Measurements from ENCODE around the gene LRRC1.

The LRRC1 gene

DNA sequence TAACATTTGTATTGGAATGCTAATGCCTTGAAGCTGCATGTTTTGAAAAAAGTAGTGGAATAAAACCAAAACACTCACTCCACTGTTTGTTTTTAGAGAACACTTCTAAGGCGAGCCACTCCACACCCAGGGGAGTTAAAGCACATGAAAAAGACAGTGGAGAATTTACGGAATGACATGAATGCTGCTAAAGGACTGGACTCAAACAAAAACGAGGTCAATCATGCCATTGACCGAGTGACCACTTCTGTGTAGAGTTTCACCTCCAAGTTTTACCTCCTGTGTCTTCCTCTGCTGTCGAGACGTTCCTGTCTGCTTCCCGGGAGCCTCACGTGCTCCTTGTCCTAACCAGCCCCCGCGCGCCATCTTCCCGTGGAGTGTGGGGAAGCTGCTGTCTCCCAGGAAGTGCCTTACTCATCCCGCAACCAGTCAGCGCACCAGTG is 127.8 kb downstream of the LRRC1 start:
- Histone ChIP-seq H2BK5ac (ENCODE audit: low read depth, low read length, poor library complexity, severe bottlenecking) (no peak overlapping the region), H3K4me2 (ENCODE audit: low read length, poor library complexity, severe bottlenecking) (peak overlapping the region; percentile 64), H2BK12ac (ENCODE audit: low read length in 2 of 2) (no peak overlapping the region), H3K27ac (ENCODE audit: low read length, poor library complexity, severe bottlenecking) (peak overlapping the region; percentile 73), H3K23ac (ENCODE audit: low read length in 2 of 2) (no peak overlapping the region), H4K91ac (ENCODE audit: low read length) (peak overlapping the region; percentile 32), H3K4me3 (ENCODE audit: insufficient read depth in 1 of 2, low read depth in 1 of 2, low read length in 2 of 2) (no peak overlapping the region), H2BK15ac (ENCODE audit: low read depth, poor library complexity, severe bottlenecking) (no peak overlapping the region), H2AFZ (ENCODE audit: low read depth, low read length) (no peak overlapping the region), H3K36me3 (ENCODE audit: control insufficient read depth in 1 of 2, insufficient read depth in 2 of 2, low read depth in 1 of 2, low read length in 2 of 2) (peaks cover 0 to 6% of the 10 kb centered on the region in 2 experiments), H3K79me1 (replicated peaks; ENCODE audit: low read length, poor library complexity, severe bottlenecking) (no peaks in the 10 kb centered on the region), H3K4ac (ENCODE audit: low read depth in 1 of 2, low read length in 2 of 2) (no peak overlapping the region), H3K27me3 (ENCODE audit: control insufficient read depth in 1 of 2, insufficient read depth in 1 of 2, low read length in 2 of 2) (no peaks in the 10 kb centered on the region), H3K9ac (ENCODE audit: low read length) (no peak overlapping the region), H3K4me1 (ENCODE audit: control insufficient read depth, insufficient read depth, low read depth, low read length) (peaks cover 2% of the 10 kb centered on the region), H3K18ac (ENCODE audit: low read depth in 1 of 2, low read length in 2 of 2) (peak overlapping the region; percentile 38 to 73), H2BK120ac (ENCODE audit: low read depth, low read length) (no peak overlapping the region), H3K14ac (ENCODE audit: low read length in 2 of 2) (no peak overlapping the region), H4K8ac (ENCODE audit: low read length) (peak overlapping the region; percentile 59), H2AK5ac (ENCODE audit: low read length, severe bottlenecking) (no peak overlapping the region), H3K9me3 (ENCODE audit: control insufficient read depth, low read length) (no peaks in the 10 kb centered on the region)
- DNase-seq: peak; percentile 21
- 61% methylated on average over 14 of the region's 14 CpGs for WGBS

DNA sequence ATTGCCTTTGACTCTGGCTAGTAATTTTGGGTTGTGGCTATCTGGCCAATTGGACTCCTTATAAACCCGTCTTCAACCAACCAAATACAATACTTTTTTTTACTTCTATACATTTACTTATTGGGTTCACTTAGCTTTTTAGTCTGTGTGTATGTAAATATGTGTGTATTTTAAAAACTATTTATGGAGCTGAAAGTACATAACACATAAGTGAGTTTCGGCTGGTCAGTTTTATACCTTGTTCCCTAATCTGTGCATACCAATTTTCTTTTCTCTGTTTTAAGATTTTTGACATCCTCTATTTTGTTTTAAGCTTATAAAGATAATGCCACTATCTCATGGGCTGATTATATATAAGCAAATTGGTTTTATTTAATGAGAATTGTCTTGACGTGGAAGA is 129.5 kb downstream of the LRRC1 start:
- Histone ChIP-seq H3K4me1 (ENCODE audit: control insufficient read depth, insufficient read depth, low read depth, low read length) (peaks cover 2% of the 10 kb centered on the region), H3K79me1 (replicated peaks; ENCODE audit: low read length, poor library complexity, severe bottlenecking) (no peaks in the 10 kb centered on the region), H3K9ac (ENCODE audit: low read length) (no peak overlapping the region), H2BK15ac (ENCODE audit: low read depth, poor library complexity, severe bottlenecking) (no peak overlapping the region), H3K27me3 (ENCODE audit: control insufficient read depth in 1 of 2, insufficient read depth in 1 of 2, low read length in 2 of 2) (no peaks in the 10 kb centered on the region), H2AK5ac (ENCODE audit: low read length, severe bottlenecking) (no peak overlapping the region), H3K4me2 (ENCODE audit: low read length, poor library complexity, severe bottlenecking) (no peak overlapping the region), H3K4me3 (ENCODE audit: insufficient read depth in 1 of 2, low read depth in 1 of 2, low read length in 2 of 2) (no peak overlapping the region), H3K23ac (ENCODE audit: low read length in 2 of 2) (no peak overlapping the region), H3K18ac (ENCODE audit: low read depth in 1 of 2, low read length in 2 of 2) (no peak overlapping the region), H3K4ac (ENCODE audit: low read depth in 1 of 2, low read length in 2 of 2) (no peak overlapping the region), H3K9me3 (ENCODE audit: control insufficient read depth, low read length) (no peaks in the 10 kb centered on the region), H3K36me3 (ENCODE audit: control insufficient read depth in 1 of 2, insufficient read depth in 2 of 2, low read depth in 1 of 2, low read length in 2 of 2) (peaks cover 0 to 6% of the 10 kb centered on the region in 2 experiments), H3K14ac (ENCODE audit: low read length in 2 of 2) (no peak overlapping the region), H4K8ac (ENCODE audit: low read length) (no peak overlapping the region), H2AFZ (ENCODE audit: low read depth, low read length) (no peak overlapping the region), H2BK12ac (ENCODE audit: low read length in 2 of 2) (no peak overlapping the region), H3K27ac (ENCODE audit: low read length, poor library complexity, severe bottlenecking) (no peak overlapping the region), H2BK120ac (ENCODE audit: low read depth, low read length) (no peak overlapping the region), H2BK5ac (ENCODE audit: low read depth, low read length, poor library complexity, severe bottlenecking) (no peak overlapping the region), H4K91ac (ENCODE audit: low read length) (no peak overlapping the region)
- no peak for DNase-seq
- no CpG with 5 or more reads among the region's 3 CpGs for WGBS

DNA sequence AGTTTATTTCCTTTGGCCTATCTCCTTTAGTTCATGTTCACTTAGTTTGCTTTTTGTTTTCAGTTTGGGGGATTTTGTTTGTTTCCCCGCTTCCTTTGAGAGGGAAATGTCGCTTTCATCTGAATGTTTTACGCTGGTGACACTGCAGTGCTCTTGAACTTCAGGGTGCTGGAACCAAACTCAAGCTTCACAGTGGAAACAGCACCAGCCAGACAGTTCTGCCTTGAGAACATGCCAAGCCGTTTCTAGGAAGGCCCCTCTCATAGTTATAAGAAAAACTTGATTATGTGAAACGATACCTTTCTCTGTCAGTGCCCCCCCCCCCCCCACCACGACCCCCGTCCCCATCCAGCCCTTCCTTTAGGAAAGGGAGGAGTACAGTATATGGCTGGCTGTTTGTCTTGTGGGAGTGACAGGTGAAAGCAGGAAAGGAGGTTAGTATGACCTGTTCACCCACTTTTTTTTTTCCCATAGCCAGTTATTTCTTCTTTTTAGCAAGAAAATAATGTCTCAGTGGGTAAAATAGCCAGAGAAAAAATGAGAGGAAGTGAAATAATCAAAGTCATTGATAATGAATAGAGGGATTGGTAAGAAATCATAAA is 130.1 kb downstream of the LRRC1 start:
- Histone ChIP-seq H2BK15ac (ENCODE audit: low read depth, poor library complexity, severe bottlenecking) (no peak overlapping the region), H4K91ac (ENCODE audit: low read length) (no peak overlapping the region), H3K23ac (ENCODE audit: low read length in 2 of 2) (no peak overlapping the region), H3K4me1 (ENCODE audit: control insufficient read depth, insufficient read depth, low read depth, low read length) (peaks cover 2% of the 10 kb centered on the region), H2AFZ (ENCODE audit: low read depth, low read length) (no peak overlapping the region), H3K18ac (ENCODE audit: low read depth in 1 of 2, low read length in 2 of 2) (no peak overlapping the region), H4K8ac (ENCODE audit: low read length) (no peak overlapping the region), H3K9me3 (ENCODE audit: control insufficient read depth, low read length) (no peaks in the 10 kb centered on the region), H3K9ac (ENCODE audit: low read length) (no peak overlapping the region), H2BK5ac (ENCODE audit: low read depth, low read length, poor library complexity, severe bottlenecking) (no peak overlapping the region), H3K4ac (ENCODE audit: low read depth in 1 of 2, low read length in 2 of 2) (no peak overlapping the region), H3K4me2 (ENCODE audit: low read length, poor library complexity, severe bottlenecking) (no peak overlapping the region), H3K36me3 (ENCODE audit: control insufficient read depth in 1 of 2, insufficient read depth in 2 of 2, low read depth in 1 of 2, low read length in 2 of 2) (peaks cover 0 to 11% of the 10 kb centered on the region in 2 experiments), H3K79me1 (replicated peaks; ENCODE audit: low read length, poor library complexity, severe bottlenecking) (no peaks in the 10 kb centered on the region), H2BK12ac (ENCODE audit: low read length in 2 of 2) (no peak overlapping the region), H2AK5ac (ENCODE audit: low read length, severe bottlenecking) (no peak overlapping the region), H3K27me3 (ENCODE audit: control insufficient read depth in 1 of 2, insufficient read depth in 1 of 2, low read length in 2 of 2) (no peaks in the 10 kb centered on the region), H3K4me3 (ENCODE audit: insufficient read depth in 1 of 2, low read depth in 1 of 2, low read length in 2 of 2) (no peak overlapping the region), H3K14ac (ENCODE audit: low read length in 2 of 2) (no peak overlapping the region), H2BK120ac (ENCODE audit: low read depth, low read length) (no peak overlapping the region), H3K27ac (ENCODE audit: low read length, poor library complexity, severe bottlenecking) (no peak overlapping the region)
- 96% methylated on average over 3 of the region's 7 CpGs for WGBS
- no peak for DNase-seq

DNA sequence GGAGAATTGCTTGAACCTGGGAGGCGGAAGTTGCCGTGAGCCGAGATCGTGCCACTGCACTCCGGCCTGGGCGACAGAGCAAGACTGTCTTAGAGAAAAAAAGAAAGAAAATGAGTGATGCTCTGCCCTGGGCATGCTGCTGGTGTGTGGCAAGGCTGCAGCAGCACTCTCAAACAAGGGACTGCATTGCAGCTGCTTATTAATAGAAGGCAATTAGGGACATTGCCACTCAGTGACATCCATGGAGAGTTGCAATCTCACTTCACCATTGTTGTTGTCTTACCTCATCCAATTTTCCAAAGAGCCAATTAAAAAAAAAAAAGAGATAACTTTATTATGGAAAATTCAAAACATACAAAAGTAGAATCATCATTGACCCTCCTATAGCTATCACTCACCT is 131.1 kb downstream of the LRRC1 start:
- DNase-seq: no peak
- no peak overlapping the region for H3K4ac ChIP-seq (ENCODE audit: low read depth in 1 of 2, low read length in 2 of 2)
- WGBS: over 99% methylated on average over 6 of the region's 6 CpGs
- H3K23ac ChIP-seq (ENCODE audit: low read length in 2 of 2): no peak overlapping the region
- no peak overlapping the region for H3K4me3 ChIP-seq (ENCODE audit: insufficient read depth in 1 of 2, low read depth in 1 of 2, low read length in 2 of 2)
- H2BK5ac ChIP-seq (ENCODE audit: low read depth, low read length, poor library complexity, severe bottlenecking): no peak overlapping the region
- H2BK15ac ChIP-seq (ENCODE audit: low read depth, poor library complexity, severe bottlenecking): no peak overlapping the region
- peaks cover 2% of the 10 kb centered on the region for H3K4me1 ChIP-seq (ENCODE audit: control insufficient read depth, insufficient read depth, low read depth, low read length)
- H4K91ac ChIP-seq (ENCODE audit: low read length): no peak overlapping the region
- H2AK5ac ChIP-seq (ENCODE audit: low read length, severe bottlenecking): no peak overlapping the region
- no peak overlapping the region for H3K9ac ChIP-seq (ENCODE audit: low read length)
- H3K18ac ChIP-seq (ENCODE audit: low read depth in 1 of 2, low read length in 2 of 2): no peak overlapping the region
- no peak overlapping the region for H3K14ac ChIP-seq (ENCODE audit: low read length in 2 of 2)
- H2AFZ ChIP-seq (ENCODE audit: low read depth, low read length): no peak overlapping the region
- no peak overlapping the region for H3K27ac ChIP-seq (ENCODE audit: low read length, poor library complexity, severe bottlenecking)
- no peak overlapping the region for H4K8ac ChIP-seq (ENCODE audit: low read length)
- no peak overlapping the region for H3K4me2 ChIP-seq (ENCODE audit: low read length, poor library complexity, severe bottlenecking)
- peaks cover 0 to 10% of the 10 kb centered on the region in 2 experiments for H3K36me3 ChIP-seq (ENCODE audit: control insufficient read depth in 1 of 2, insufficient read depth in 2 of 2, low read depth in 1 of 2, low read length in 2 of 2)
- no peaks in the 10 kb centered on the region for H3K79me1 ChIP-seq (replicated peaks; ENCODE audit: low read length, poor library complexity, severe bottlenecking)
- no peak overlapping the region for H2BK120ac ChIP-seq (ENCODE audit: low read depth, low read length)
- H2BK12ac ChIP-seq (ENCODE audit: low read length in 2 of 2): no peak overlapping the region
- H3K27me3 ChIP-seq (ENCODE audit: control insufficient read depth in 1 of 2, insufficient read depth in 1 of 2, low read length in 2 of 2): peaks cover 0 to 3% of the 10 kb centered on the region in 2 experiments
- H3K9me3 ChIP-seq (ENCODE audit: control insufficient read depth, low read length): no peaks in the 10 kb centered on the region
